Activated CD4-positive, alpha-beta T cell treated with anti-CD3 and anti-CD28 coated beads, Interleukin-2, amount 10 ng/mL, durations not matched to agents 24 days and 14 days (primary cell): ENCODE measurements around the gene ITIH3. TPM values are rescaled to one million over a fixed set of nuclear protein-coding genes. Genes with fewer than 3 reads are reported as not detected.

Source experiments
- DNase-seq: peaks from one replicate; pipeline ENCODE4 v3.0.0; 2022
- H3K27ac Mint-ChIP-seq: one replicate; pipeline ENCODE4 v1.8.0; 2022; ENCODE audit warnings: mild to moderate bottlenecking, mixed read lengths
- H3K27me3 Mint-ChIP-seq: one replicate; pipeline ENCODE4 v1.8.0; 2022; ENCODE audit warnings: mixed read lengths
- H3K36me3 Mint-ChIP-seq: one replicate; pipeline ENCODE4 v1.8.0; 2022; ENCODE audit warnings: low read depth, mild to moderate bottlenecking, mixed read lengths
- H3K4me1 Mint-ChIP-seq: one replicate; pipeline ENCODE4 v1.8.0; 2021; ENCODE audit warnings: mixed read lengths
- H3K4me3 Mint-ChIP-seq: one replicate; pipeline ENCODE4 v1.8.0; 2022; ENCODE audit warnings: mild to moderate bottlenecking, moderate library complexity, mixed read lengths
- H3K9me3 Mint-ChIP-seq: one replicate; pipeline ENCODE4 v1.8.0; 2021; ENCODE audit warnings: mixed read lengths
- intact Hi-C: fragments of 100-400 bp; cut with micrococcal nuclease; formaldehyde crosslinking; loops from one replicate; pipeline ENCODE4 v1.15.1; 2023
- total RNA-seq: library from RNA; stranded (reverse); gene quantifications from 2 replicates; pipeline ENCODE4 v1.2.3, GENCODE V29; 2022

ITIH3 gene
- total RNA-seq, 1 donor from 2014 or later = not detected

DNA sequence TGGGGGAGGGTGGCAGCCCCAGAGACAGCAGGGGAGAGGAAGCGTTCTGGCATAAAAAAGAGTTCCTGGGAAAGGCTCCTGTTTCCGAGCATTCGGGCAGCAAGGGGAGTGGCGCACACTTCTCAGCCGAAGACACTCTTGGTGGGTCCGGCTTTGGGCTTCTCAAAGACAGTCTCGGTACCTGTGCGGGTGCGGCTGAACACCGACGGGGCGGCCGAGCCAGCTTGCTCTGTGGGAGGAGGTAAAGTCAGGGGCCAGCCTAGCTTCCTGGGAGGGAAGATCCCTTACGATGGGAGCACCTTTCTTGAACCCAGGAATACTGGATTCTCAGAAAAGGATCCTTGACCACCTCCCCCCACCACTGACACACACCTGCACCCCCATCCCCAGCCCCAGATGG, 38.6 kb downstream of the ITIH3 start:
- no peak overlapping the region for H3K27ac Mint-ChIP-seq
- peaks cover 2% of the 10 kb centered on the region for H3K36me3 Mint-ChIP-seq
- H3K9me3 Mint-ChIP-seq = no peaks in the 10 kb centered on the region
- H3K4me3 Mint-ChIP-seq = no peak overlapping the region
- peaks cover 18% of the 10 kb centered on the region for H3K4me1 Mint-ChIP-seq
- DNase-seq = no peak
- intact Hi-C loops = no loop called here
- H3K27me3 Mint-ChIP-seq = no peaks in the 10 kb centered on the region

DNA sequence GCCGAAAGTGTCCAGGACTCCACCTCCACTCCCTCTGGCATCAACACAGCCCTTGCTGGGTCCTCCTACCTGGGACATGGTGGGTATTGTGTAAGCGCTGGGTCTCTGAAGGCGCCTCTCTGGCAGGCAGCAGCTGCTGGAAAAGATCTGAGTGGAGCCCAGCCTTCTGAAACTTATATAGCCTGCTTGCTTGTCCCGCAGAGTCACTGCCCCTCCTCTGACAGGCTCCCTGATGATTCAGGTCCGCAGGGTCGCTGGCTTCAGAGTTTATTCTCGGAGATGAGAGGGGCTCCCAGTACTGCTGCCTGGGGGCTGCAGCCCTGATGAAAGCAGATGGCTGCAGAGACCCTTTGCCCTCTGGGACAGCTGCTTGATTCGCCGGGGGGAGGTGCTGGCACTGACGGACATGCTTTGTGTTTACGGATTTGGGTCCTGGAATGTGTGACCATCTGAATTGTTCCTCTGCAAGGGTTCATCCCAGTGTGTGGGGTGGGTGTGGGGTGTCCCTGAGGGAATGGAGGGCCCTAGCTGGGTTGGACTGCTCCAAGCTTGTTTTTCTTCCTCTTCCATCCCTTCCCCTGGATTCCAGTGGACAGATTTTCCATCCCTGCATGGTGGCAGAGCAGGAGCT, 40.4 kb downstream of the ITIH3 start, which contains the start of gene MUSTN1:
Gene MUSTN1 (minus strand): TSS at position 149 of the 631 bp plus-strand sequence. CDS start 71 bp downstream, at position 78.
- intact Hi-C loops = no loop called here
- H3K4me1 Mint-ChIP-seq = peaks cover 31% of the 10 kb centered on the region

DNA sequence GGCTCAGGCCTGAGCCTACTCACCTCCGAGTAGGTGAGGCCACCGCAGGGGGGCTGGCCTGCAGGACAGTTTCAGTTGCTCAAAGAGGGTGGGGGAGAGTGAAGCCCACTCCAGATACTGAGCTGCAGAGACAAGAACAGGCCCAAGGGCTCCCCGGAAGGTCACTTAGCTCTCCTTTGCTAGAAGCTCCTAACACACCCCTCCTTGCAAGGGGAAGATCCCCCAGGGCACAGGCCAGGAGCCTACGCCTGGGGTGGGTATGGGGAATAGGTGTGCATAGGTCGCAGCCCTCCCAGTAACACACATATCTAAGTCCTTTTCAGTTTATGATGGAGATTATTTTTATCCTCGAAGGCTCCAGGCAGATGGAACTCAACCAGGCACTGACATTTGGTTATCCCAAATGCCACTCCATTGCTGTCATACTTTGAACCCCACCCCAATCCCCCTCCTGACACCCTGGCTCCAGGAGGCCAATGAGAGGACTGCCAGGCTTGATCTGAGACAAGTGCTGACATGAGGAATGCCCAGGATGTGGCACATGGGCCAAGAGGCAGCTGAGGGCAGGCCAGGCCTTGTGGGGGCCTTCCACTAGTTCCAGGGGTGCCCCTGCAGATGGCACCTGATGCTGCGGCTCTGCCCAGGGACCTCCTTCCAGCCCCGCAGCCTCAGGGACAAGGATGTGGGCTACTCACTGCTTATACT, 41.3 kb downstream of the ITIH3 start:
- H3K9me3 Mint-ChIP-seq = no peaks in the 10 kb centered on the region
- intact Hi-C loops = no loop called here
- no peaks in the 10 kb centered on the region for H3K27me3 Mint-ChIP-seq
- H3K27ac Mint-ChIP-seq = no peak overlapping the region
- H3K4me3 Mint-ChIP-seq = no peak overlapping the region
- H3K36me3 Mint-ChIP-seq = peaks cover 4% of the 10 kb centered on the region
- H3K4me1 Mint-ChIP-seq = peaks cover 34% of the 10 kb centered on the region
- no peak for DNase-seq

More for the DNA sequence above, 40.4 kb downstream of the ITIH3 start, which contains the start of gene MUSTN1:
- no peak for DNase-seq
- Mint-ChIP-seq H3K36me3 (peaks cover 2% of the 10 kb centered on the region), H3K27ac (no peak within 1 kb of the TSS), H3K4me3 (no peak within 1 kb of the TSS), H3K27me3 (no peaks in the 10 kb centered on the region), H3K9me3 (no peaks in the 10 kb centered on the region)

GRCh38 chr3:52836471-52836845, 41.9 kb downstream of the ITIH3 start:
- Mint-ChIP-seq H3K4me1 (peaks cover 29% of the 10 kb centered on the region), H3K9me3 (no peaks in the 10 kb centered on the region), H3K4me3 (no peak overlapping the region), H3K27me3 (no peaks in the 10 kb centered on the region), H3K36me3 (peaks cover 4% of the 10 kb centered on the region), H3K27ac (no peak overlapping the region)
- intact Hi-C loops = no loop called here
- no peak for DNase-seq

- Mint-ChIP-seq H3K27me3 (no peaks in the 10 kb centered on the region), H3K36me3 (peaks cover 9% of the 10 kb centered on the region), H3K27ac (no peak overlapping the region), H3K9me3 (no peaks in the 10 kb centered on the region), H3K4me1 (peaks cover 29% of the 10 kb centered on the region), H3K4me3 (no peak overlapping the region)
- DNase-seq = no peak
- intact Hi-C loops = no loop called here
These were observed 42.4 kb downstream of the ITIH3 start for GRCh38 chr3:52836986-52837385.

GRCh38 chr3:52838561-52839267, 44.1 kb downstream of the ITIH3 start:
- H3K4me1 Mint-ChIP-seq = peaks cover 29% of the 10 kb centered on the region
- peak; percentile 77 for DNase-seq
- H3K9me3 Mint-ChIP-seq = no peaks in the 10 kb centered on the region
- no peak overlapping the region for H3K27ac Mint-ChIP-seq
- H3K27me3 Mint-ChIP-seq = no peaks in the 10 kb centered on the region
- intact Hi-C loops = no loop called here
- H3K36me3 Mint-ChIP-seq = peaks cover 9% of the 10 kb centered on the region
- no peak overlapping the region for H3K4me3 Mint-ChIP-seq

- Mint-ChIP-seq H3K27me3 (no peaks in the 10 kb centered on the region), H3K4me3 (no peak overlapping the region), H3K9me3 (no peaks in the 10 kb centered on the region), H3K27ac (no peak overlapping the region), H3K4me1 (peaks cover 29% of the 10 kb centered on the region), H3K36me3 (peaks cover 9% of the 10 kb centered on the region)
- intact Hi-C loops = no loop called here
- DNase-seq = no peak
These were observed 44.6 kb downstream of the ITIH3 start for GRCh38 chr3:52839268-52839575.

GRCh38 chr3:52839892-52840545, 45.4 kb downstream of the ITIH3 start:
- Mint-ChIP-seq H3K27me3 (no peaks in the 10 kb centered on the region), H3K27ac (no peak overlapping the region), H3K4me3 (no peak overlapping the region), H3K36me3 (peaks cover 10% of the 10 kb centered on the region), H3K4me1 (peaks cover 29% of the 10 kb centered on the region), H3K9me3 (no peaks in the 10 kb centered on the region)
- DNase-seq = no peak
- intact Hi-C loops = no loop called here

DNA sequence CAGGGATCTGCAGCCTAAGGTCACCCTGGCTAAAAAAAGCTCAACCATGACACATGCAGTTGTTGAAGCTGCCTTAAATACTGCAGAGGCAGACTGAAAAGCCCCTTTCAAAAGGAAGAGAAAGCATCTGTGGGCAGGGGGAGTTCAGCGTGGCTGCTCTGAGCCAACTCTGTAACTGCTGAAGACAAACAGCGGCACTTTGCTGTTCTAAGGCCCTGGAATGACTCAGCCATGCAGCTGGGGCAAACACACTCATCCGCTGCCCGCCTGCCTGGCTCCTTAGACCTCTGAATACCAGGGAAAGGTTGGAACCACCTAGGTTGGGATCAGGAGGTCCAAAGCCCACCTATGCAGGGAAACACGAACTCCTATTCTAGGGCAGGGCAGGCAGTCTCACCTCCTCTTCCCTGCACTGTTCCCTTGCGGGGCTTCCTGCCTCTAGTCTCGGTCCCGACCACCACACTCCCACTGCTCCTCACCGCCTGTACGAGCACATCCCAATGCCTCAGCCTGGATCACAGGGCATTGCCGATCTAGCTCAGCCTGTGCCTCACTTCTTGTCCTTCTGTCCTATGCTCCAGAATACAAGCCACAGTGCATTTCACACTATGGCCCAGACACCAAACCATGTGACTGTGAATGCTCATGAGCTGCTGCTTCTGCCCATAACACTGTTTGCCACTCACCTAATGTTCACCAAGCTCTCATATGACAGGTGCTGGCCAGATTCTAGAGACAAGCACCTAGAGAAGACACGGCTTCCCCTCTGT, 46.8 kb downstream of the ITIH3 start:
- intact Hi-C loops = no loop called here
- Mint-ChIP-seq H3K9me3 (no peaks in the 10 kb centered on the region), H3K36me3 (peaks cover 10% of the 10 kb centered on the region), H3K4me1 (peaks cover 29% of the 10 kb centered on the region), H3K27ac (no peak overlapping the region), H3K4me3 (no peak overlapping the region), H3K27me3 (no peaks in the 10 kb centered on the region)
- no peak for DNase-seq

GRCh38 chr3:52841981-52842340, 47.4 kb downstream of the ITIH3 start:
- no peak for DNase-seq
- peaks cover 26% of the 10 kb centered on the region for H3K4me1 Mint-ChIP-seq
- peaks cover 10% of the 10 kb centered on the region for H3K36me3 Mint-ChIP-seq
- H3K4me3 Mint-ChIP-seq = no peak overlapping the region
- no peak overlapping the region for H3K27ac Mint-ChIP-seq
- H3K27me3 Mint-ChIP-seq = no peaks in the 10 kb centered on the region
- no peaks in the 10 kb centered on the region for H3K9me3 Mint-ChIP-seq
- intact Hi-C loops = no loop called here

GRCh38 chr3:52842424-52842823, 47.8 kb downstream of the ITIH3 start:
- DNase-seq = no peak
- H3K27ac Mint-ChIP-seq = no peak overlapping the region
- peaks cover 10% of the 10 kb centered on the region for H3K36me3 Mint-ChIP-seq
- no peaks in the 10 kb centered on the region for H3K9me3 Mint-ChIP-seq
- no peaks in the 10 kb centered on the region for H3K27me3 Mint-ChIP-seq
- H3K4me3 Mint-ChIP-seq = no peak overlapping the region
- intact Hi-C loops = no loop called here
- H3K4me1 Mint-ChIP-seq = peaks cover 24% of the 10 kb centered on the region

DNA sequence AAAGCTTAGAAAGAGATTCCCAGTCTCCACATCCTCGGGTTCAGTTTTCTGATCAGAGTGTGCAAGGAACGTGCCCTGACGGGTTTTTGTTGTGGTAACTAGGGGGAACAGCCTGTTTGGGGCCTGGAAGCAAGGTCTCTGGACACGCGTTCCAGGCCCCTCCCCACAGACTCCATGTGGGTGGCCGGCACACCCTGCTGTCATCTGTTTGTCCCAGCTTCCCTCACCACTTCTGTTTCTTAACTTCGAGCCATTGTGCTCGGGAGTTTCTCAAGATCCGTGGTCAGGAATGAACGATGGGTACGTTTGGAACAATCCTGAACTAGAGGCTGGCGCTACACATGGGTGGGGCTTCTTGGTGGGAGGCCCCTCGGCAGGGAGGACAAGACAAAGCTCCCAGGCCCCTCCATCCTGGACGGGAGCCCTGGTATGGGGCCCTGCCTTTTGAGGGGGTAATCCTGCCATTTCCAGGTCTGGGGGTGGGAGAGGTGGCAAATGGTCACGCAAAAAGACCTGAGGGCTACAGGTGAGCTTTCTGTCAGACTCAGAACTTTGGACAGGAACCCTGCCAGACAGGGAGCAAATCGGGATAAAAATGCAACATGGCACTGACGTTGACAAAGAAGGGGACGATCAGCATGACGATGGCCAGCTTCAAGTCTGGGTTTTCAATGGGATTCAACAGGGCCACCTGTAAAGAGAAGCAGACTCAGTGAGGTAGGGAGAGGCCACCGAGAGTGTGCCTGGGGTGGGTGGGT, 48.7 kb downstream of the ITIH3 start:
- Mint-ChIP-seq H3K9me3 (no peaks in the 10 kb centered on the region), H3K4me1 (peaks cover 15% of the 10 kb centered on the region), H3K36me3 (peaks cover 8% of the 10 kb centered on the region), H3K27ac (no peak overlapping the region), H3K27me3 (no peaks in the 10 kb centered on the region), H3K4me3 (no peak overlapping the region)
- no peak for DNase-seq
- intact Hi-C loops = no loop called here

DNA sequence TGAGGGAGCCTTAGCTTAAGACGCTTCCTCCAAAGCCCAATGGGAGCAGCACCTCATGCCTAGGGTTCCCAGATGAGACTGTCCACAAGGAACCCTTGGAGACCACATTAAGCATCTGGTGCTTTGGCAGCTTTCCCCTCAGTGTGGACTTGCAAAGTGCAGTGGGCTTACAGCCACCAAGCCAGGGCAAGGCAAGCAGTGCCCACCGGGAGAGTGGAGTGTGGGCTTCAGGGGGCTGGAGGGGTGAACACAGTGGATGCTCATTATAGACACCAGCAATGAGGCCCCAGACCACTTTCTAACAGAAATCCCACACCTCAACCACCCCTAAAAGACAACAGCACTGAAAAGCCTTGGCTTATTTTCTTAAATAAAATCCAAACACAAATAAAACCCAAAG, 49.3 kb downstream of the ITIH3 start:
- intact Hi-C loops = no loop called here
- Mint-ChIP-seq H3K27ac (no peak overlapping the region), H3K4me1 (peaks cover 9% of the 10 kb centered on the region), H3K4me3 (no peak overlapping the region), H3K9me3 (no peaks in the 10 kb centered on the region), H3K36me3 (peaks cover 8% of the 10 kb centered on the region), H3K27me3 (no peaks in the 10 kb centered on the region)
- DNase-seq = no peak
